OCI-LY3 (cell line): ENCODE measurements around the gene SLC2A14.
"Not testable (repeated sequence)": the region's sequence is repeated elsewhere in the genome, so short reads cannot be mapped to it uniquely, and the experiment has no call there.

ENCODE experiments used
- H2AFZ ChIP-seq: fragments of 200-600, 300-600 bp; shearing (Covaris generic); 2 replicates; pipeline ENCODE4 v1.6.0; 2014; ENCODE audit warnings: antibody characterized with exemption, low read depth, low read length
- H3K27ac ChIP-seq: fragments of 200-600, 300-600 bp; sonication (generic); 2 replicates; pipeline ENCODE4 v1.5.1; 2014; ENCODE audit warnings: mild to moderate bottlenecking, low read length, moderate library complexity, mixed read lengths
- H3K27me3 ChIP-seq: fragments of 200-600, 300-600 bp; sonication (generic); 2 replicates; pipeline ENCODE4 v1.6.1; 2014; ENCODE audit warnings: low read depth, low read length, mixed read lengths
- H3K36me3 ChIP-seq: fragments of 200-600, 300-600 bp; sonication (generic); replicated peaks from 2 replicates; pipeline ENCODE3; 2014; ENCODE audit warnings: low read depth, low read length, mixed read lengths
- H3K4me1 ChIP-seq: fragments of 300-600, 200-600 bp; sonication (generic); 2 replicates; pipeline ENCODE4 v1.6.1; 2014; ENCODE audit warnings: low read length, mixed read lengths
- H3K4me2 ChIP-seq: fragments of 200-600, 300-600 bp; sonication (generic); 2 replicates; pipeline ENCODE4 v1.6.1; 2014; ENCODE audit warnings: low read length, mixed read lengths
- H3K4me3 ChIP-seq: fragments of 300-600, 200-600 bp; sonication (generic); 2 replicates; pipeline ENCODE4 v1.5.1; 2014; ENCODE audit warnings: antibody characterized with exemption, mild to moderate bottlenecking, low read length, moderate library complexity
- H3K79me2 ChIP-seq: fragments of 300-600, 200-600 bp; shearing (Covaris generic); 2 replicates; pipeline ENCODE4 v1.6.1; 2014; ENCODE audit warnings: mild to moderate bottlenecking, low read length, mixed read lengths
- H3K9ac ChIP-seq: fragments of 300-600, 200-600 bp; shearing (Covaris generic); 2 replicates; pipeline ENCODE4 v1.6.0; 2014; ENCODE audit warnings: mild to moderate bottlenecking, low read length, moderate library complexity
- H3K9me3 ChIP-seq: fragments of 200-600, 300-600 bp; shearing (Covaris generic); 2 replicates; pipeline ENCODE4 v1.6.1; 2014; ENCODE audit warnings: low read length, mixed read lengths; ENCODE audit not compliant: insufficient read depth
- H4K20me1 ChIP-seq: fragments of 200-600, 300-600 bp; sonication (generic); 2 replicates; pipeline ENCODE4 v1.6.1; 2016; ENCODE audit warnings: low read length, mixed read lengths; ENCODE audit not compliant: insufficient read depth
- CTCF ChIP-seq: fragments of 200-600, 300-600 bp; sonication (generic); IDR thresholded peaks from 2 replicates; pipeline ENCODE4 v1.5.1; 2014; ENCODE audit warnings: antibody characterized with exemption, low read length, low read depth

The SLC2A14 gene

GRCh38 chr12:7847226-7848097 lies 25.3 kb downstream of the SLC2A14 start:
- H3K9ac ChIP-seq, H3K4me2 ChIP-seq, H3K36me3 ChIP-seq, H2AFZ ChIP-seq, H3K4me1 ChIP-seq, H3K4me3 ChIP-seq, H4K20me1 ChIP-seq, H3K9me3 ChIP-seq, H3K79me2 ChIP-seq, H3K27ac ChIP-seq, H3K27me3 ChIP-seq: not testable (repeated sequence)

- no peak overlapping the region for H3K4me3 ChIP-seq
- H3K27me3 ChIP-seq = no peaks in the 10 kb centered on the region
- no peaks in the 10 kb centered on the region for H3K4me1 ChIP-seq
- no peaks in the 10 kb centered on the region for H3K9me3 ChIP-seq
- no peak overlapping the region for H2AFZ ChIP-seq
- no peak overlapping the region for H3K27ac ChIP-seq
- H4K20me1 ChIP-seq = no peaks in the 10 kb centered on the region
- TF ChIP-seq CTCF = no peak
- H3K36me3 ChIP-seq = no peaks in the 10 kb centered on the region
- no peak overlapping the region for H3K4me2 ChIP-seq
- no peak overlapping the region for H3K9ac ChIP-seq
- no peaks in the 10 kb centered on the region for H3K79me2 ChIP-seq
Observed at GRCh38 chr12:7844116-7844515, 28.6 kb downstream of the SLC2A14 start.

- not testable (repeated sequence) for H3K4me1 ChIP-seq, H3K4me3 ChIP-seq, H3K27ac ChIP-seq, H4K20me1 ChIP-seq, H3K9me3 ChIP-seq, H3K4me2 ChIP-seq, H2AFZ ChIP-seq, H3K27me3 ChIP-seq, H3K36me3 ChIP-seq, H3K79me2 ChIP-seq, H3K9ac ChIP-seq
Observed at GRCh38 chr12:7843583-7843982, 29.1 kb downstream of the SLC2A14 start.

GRCh38 chr12:7843149-7843548 lies 29.6 kb downstream of the SLC2A14 start:
- not testable (repeated sequence) for H3K36me3 ChIP-seq, H3K27ac ChIP-seq, H3K4me3 ChIP-seq, H3K4me2 ChIP-seq, H3K9me3 ChIP-seq, H3K9ac ChIP-seq, H3K4me1 ChIP-seq, H3K79me2 ChIP-seq, H3K27me3 ChIP-seq, H4K20me1 ChIP-seq, H2AFZ ChIP-seq

GRCh38 chr12:7842444-7842843 lies 30.3 kb downstream of the SLC2A14 start:
- H3K4me3 ChIP-seq, H3K27me3 ChIP-seq, H3K4me1 ChIP-seq, H3K36me3 ChIP-seq, H4K20me1 ChIP-seq, H3K4me2 ChIP-seq, H3K27ac ChIP-seq, H3K9me3 ChIP-seq, H3K79me2 ChIP-seq, H3K9ac ChIP-seq, H2AFZ ChIP-seq: not testable (repeated sequence)

- H2AFZ ChIP-seq, H3K4me3 ChIP-seq, H3K9ac ChIP-seq, H3K36me3 ChIP-seq, H3K4me1 ChIP-seq, H3K27me3 ChIP-seq, H3K27ac ChIP-seq, H3K79me2 ChIP-seq, H4K20me1 ChIP-seq, H3K9me3 ChIP-seq, H3K4me2 ChIP-seq: not testable (repeated sequence)
Observed at GRCh38 chr12:7839848-7840247, 32.9 kb downstream of the SLC2A14 start.

GRCh38 chr12:7839226-7839625 lies 33.5 kb downstream of the SLC2A14 start:
- not testable (repeated sequence) for H3K9me3 ChIP-seq, H3K4me3 ChIP-seq, H2AFZ ChIP-seq, H3K27ac ChIP-seq, H3K9ac ChIP-seq, H3K27me3 ChIP-seq, H4K20me1 ChIP-seq, H3K4me1 ChIP-seq, H3K79me2 ChIP-seq, H3K4me2 ChIP-seq, H3K36me3 ChIP-seq
